Medulla oblongata (tissue), 1 donor: ENCODE data around the gene ARRB1.
"Not testable (repeated sequence)": the region's sequence is repeated elsewhere in the genome, so short reads cannot be mapped to it uniquely, and the experiment has no call there.

Experiments
- DNase-seq: peaks from one replicate; pipeline ENCODE4 v3.0.0-alpha.2; 2015; ENCODE audit errors: extremely low spot score

ARRB1 gene

DNA sequence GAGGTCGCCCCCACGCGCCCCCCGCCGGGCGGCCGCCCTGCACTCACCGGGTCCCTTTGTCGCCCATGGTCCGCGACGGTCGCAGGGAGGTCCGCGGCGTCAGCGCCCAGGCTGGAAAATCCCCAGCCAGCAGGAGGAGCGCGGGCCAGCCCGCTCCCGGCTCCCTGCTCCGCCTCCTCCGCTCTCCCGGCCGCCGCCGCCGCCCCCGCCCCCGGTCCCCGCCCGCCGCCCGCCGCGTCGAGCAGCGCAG lies at the start of gene ARRB1:
TSS of gene ARRB1 (minus strand) at position 121 of the 250 bp plus-strand sequence. CDS start at position 67, 54 bp downstream.
- no peak for DNase-seq

DNA sequence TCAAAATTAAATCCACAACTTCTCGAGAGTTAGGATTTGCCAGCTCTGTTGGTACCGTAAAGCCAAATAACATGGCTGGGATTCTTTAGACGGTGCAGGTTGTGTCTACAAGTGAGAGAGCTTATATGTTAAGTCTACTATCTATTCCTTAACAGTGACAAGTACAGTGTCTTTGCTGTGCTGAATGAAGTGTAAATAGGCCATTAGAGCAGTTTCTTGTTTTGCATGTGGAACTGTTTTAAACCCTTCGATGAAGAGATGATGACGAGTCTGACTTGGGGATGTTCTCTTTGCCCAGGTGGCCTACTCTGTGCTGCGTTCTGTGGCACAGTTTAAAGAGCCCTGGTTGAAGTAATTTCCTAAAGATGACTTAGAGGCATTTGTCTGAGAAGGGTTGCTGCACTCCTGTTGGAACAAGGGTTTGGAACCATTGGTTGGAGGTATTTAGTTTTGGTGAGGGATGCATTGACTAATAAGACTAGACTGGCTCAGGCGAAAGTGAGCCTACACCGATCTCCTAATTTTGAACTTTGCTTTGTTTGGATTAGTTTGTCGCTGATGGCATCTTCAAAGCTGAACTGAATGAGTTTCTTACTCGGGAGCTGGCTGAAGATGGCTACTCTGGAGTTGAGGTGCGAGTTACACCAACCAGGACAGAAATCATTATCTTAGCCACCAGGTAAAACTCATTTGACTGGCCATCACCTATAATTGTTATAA lies 48.8 kb upstream of the ARRB1 start:
- DNase-seq: peak; percentile 38

DNA sequence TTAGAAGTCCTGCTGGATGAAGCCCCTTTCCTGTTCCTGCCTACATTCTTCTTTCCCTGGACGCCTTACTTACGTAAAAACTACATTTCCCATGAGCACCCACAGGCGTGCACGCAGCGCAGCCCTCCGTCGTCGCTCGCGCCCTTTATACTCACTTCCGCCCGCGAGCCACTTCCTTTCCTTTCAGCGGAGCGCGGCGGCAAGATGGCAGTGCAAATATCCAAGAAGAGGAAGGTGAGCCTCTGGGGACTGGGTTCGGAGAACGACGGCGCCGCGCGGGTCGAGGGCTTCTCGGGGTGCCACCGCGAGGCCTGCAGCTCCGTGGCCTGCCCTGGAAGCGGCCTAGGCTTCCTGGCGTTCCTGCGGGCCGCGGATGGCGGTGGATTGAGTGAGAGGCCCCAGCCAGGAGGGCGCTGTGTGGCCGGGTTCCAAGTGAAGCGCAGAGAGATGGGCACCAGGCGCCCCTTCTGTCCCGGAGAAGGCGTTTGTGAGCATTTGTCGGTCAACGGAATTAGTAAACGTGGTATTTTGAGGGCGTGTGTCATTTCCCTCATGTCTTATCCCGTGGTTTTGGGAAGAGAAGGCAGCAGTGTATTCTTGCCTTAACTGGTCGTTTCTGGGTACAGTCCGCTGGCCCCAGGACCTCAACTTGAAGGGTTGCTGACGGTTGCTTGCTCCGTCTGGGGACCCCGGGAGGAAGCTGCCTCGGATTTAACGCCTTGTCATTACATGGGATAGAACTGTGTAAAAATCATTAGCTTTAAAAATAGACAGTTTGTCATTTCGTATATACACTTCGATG lies 48.1 kb upstream of the ARRB1 start, which contains the start of gene RPS3:
TSS of gene RPS3 (plus strand) at position 175 of the 802 bp plus-strand sequence. CDS start at position 205, 30 bp downstream.
- DNase-seq: peak; percentile 96

DNA sequence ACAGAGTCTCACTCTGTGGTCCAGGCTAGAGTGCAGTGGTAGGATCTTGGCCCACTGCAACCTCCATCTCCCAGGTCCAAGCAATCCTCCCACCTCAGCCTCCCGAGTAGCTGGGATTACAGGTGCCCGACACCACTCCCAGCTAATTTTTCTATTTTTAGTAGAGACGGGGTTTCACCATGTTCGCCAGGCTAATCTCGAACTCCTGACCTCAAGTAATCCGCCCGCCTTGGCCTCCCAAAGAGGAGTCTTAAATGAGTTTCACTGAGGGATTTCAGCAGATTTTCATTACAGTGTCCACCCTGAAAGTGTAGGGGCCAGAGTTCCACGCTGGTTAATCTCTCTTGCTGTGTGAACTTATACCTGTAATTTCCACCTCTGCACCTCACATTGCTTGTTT lies 47.4 kb upstream of the ARRB1 start:
- no peak for DNase-seq

DNA sequence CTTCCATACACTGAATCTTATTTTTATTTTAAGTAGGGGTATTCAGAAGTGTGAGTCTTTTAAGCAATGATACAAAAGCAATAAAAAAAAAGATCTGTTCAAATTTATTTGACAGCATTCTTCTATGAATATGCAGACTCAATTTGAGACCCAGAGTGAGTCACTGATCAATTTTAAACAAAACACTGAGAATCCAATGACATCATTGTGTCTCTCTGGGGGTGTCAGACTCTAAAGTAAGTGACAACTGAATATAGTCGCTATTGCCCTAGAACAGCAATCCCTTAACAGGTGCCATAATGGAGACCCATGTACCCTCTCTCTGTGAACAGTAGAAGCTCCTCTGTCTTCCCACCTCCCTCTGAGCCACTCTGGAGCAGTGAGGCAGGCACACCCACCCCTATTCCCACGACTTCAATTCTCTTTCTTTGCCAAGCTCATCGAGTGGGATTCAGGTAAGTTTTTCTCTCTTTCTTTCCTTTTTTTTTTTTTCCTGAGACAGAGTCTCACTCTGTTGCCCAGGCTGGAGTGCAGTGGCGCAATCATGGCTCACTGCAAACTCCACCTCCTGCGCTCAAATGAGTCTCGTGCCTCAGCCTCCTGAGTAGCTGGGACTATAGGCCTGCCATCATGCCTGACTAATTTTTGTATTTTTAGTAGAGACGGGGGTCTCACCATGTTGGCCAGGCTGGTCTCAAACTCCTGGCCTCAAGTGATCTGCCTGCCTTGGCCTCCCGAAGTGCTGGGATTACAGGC lies 42.8 kb upstream of the ARRB1 start:
- DNase-seq: no peak

DNA sequence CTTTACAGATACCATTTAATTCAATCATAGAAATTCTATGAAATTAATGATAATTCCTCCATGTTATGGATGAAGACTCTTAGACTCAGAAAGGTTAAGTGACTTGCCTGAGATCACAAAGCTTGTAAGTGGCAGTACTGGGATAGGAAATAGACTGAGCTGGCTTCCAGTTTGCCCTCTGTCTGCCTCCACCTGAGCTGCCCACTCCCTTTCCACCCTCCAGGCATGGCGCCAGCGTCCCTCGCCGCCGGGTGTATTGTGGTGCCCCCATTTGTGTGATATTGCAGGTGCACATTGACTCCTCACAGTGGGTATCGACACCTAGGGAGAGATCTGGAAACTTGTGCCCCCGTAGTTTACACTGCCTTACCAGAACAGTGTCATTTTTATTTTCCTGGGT lies 38.5 kb upstream of the ARRB1 start:
- no peak for DNase-seq

- DNase-seq: no peak
Observed at GRCh38 chr11:75389276-75389605, 37.8 kb upstream of the ARRB1 start.

DNA sequence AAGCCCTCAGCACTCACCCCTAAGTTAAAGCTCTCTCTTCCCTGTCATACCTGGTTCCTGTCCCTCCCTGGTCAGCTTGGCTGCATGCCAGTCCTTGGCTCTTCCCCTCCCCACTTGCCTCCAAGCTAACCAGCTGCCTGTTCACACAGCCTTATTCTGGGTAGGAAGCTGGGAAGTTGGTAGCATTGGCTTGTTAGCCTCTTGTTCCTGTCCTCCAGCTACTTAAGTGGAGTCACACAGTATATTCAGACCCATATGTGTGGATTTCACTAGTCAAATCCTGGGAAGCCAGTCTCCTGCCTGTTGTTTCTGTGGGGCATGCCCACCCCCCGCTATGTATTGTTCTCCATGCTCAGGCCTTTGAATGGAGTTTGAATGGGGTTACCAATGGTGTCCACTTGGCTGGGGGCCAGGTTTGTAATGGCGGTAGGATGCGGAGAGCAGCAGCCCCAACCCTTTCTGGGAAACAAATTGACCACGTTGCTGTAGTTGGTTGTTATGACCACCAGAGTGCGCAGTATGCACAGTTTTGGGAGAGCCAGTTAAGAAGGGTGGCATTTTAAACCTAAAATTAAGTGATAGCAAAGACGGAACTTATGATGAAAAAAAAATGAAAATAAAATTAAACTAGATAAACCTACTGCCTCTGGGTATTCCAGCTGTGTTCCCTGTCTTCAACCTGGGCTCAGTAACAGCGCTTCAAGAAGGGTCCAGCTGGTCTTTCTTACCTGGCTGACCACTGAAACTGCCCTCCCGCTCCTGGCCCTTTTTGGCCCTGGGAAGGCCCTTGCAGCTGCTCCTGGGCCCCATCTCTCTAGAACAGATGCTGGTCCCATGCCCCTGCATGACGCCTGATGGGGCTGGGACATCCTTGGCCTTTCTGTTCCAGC lies 37.2 kb upstream of the ARRB1 start:
- peak; percentile 85 for DNase-seq

GRCh38 chr11:75387736-75388294 lies 36.4 kb upstream of the ARRB1 start:
- no peak for DNase-seq

- DNase-seq: no peak
Observed at GRCh38 chr11:75386942-75387630, 35.6 kb upstream of the ARRB1 start.

DNA sequence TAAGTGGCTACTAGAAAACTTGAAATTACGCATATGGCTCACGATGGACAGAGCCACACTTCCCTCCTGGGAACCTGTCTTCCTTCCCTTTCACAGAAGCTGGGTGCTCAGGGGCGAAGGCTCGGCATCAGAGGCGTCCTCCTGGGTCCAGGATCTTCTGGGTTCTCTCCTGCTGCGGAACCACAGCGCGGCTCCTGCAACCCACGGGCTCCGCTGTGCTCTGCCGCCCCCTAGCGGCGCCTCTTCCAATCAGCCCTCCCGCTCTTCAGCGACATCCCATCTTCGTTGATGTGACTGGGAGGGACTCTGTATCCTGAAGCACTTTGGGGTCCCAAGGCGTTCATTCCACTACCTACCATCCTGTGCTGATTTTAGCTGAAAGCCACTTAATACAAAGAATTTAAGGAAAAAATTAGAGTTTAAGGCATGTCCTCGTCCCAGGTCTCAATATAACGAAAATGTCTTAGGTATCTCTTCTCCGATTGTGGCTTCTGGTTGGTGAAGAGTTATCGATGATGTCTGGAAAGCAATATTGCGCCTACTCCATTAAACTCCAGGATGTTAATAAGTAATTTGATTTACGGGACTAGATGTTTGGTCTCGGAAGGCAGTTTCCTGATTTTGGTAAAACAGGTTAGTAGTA lies 33.1 kb upstream of the ARRB1 start:
- DNase-seq: peak; percentile 85

DNA sequence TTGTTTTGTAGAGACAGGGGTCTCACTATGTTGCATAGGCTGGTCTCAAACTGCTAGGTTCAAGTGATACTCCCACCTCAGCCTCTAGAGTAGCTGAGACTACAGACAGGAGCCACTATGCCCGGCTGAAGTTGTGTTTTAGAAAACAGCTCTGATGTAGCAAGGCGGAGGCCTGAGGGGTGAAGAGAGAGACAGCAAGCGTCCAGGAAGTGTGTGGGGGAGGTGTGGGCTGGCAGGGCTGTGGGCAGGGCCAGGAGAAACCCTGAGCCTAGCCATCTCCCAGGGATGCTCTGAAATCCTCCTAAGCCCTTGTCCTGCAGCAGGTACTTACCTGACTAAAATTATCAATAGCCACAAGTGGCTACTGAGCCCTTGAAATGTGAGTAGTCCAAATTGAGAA lies 31.8 kb upstream of the ARRB1 start:
- DNase-seq: no peak

DNA sequence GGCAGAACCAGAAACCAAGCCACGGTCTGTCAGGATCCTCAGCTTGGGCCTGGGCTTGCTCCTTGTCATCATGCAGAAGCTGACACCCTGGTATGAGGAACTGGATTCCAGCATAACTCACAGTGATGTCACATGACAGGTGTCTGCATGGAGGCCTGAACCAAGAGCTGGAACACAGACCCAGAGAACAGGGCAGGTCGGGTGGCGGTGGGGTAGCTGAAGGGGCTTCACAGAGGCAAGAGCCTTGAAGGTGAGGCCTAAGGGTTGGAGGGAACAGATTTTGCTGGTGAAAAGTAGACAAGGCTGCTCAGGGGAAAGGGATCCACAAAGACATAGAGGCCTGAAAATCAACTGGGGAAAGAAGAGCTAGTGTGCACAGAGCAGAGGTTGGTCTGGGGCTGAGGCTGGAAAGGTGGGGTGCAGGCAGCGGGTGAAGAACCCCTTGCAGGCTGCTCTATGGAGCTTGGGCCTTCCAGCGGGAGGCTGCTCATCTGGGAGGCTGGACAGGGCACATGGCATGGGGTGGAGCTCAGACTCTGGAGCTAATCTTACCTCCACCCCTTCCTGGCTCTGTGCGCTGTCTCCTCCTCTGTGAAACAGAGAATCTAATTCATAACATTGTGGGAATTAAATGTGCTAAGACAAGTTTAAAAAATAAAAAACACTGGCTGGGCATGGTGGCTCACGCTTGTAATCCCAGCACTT lies 29.4 kb upstream of the ARRB1 start:
- DNase-seq: peak; percentile 54

DNA sequence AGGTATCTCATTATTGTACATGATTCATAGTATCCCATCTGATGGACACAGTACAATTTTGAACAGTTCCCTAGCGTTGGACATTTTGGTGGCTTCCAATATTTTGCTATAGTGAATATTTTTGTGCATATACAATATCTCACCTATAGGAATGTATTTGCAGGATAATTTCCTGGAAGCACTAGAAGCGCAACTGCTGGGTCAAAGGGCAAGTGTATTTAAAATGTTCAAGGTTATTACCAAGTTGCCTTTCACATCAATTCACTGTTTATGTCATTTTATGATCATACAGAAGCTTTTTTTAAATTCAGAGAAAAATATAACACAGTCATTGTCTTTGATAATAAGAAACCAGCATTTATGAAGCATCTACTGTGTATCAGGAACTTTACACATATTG lies 28.8 kb upstream of the ARRB1 start:
- no peak for DNase-seq

- DNase-seq: not testable (repeated sequence)
Observed at GRCh38 chr11:75378776-75379175, 27.3 kb upstream of the ARRB1 start.

DNA sequence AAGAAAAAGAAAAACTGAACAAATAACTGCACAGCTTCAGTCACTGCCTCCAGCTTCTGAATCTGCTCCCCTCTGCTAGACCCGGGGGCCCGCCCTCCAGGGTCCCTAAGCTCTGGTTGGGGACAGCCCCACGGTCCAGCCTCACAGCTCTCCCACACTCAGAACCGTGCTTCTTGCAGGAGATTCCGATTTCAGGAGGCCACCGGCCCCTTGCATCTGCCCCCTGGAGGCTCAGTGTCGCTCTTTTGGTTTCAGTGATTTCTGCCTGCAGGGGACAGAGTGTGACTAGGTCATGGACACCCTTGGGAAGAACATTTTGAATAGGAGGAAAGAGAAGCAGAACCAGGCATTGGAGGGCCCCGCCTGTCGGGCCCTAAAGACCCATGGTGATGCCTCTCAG lies 24.7 kb upstream of the ARRB1 start:
- no peak for DNase-seq

- DNase-seq: no peak
Observed at GRCh38 chr11:75375626-75376025, 24.2 kb upstream of the ARRB1 start.

GRCh38 chr11:75374646-75375045 lies 23.2 kb upstream of the ARRB1 start:
- no peak for DNase-seq

GRCh38 chr11:75373201-75373600 lies 21.7 kb upstream of the ARRB1 start:
- no peak for DNase-seq
